ENCODE results near the gene TBC1D14. TPM values are rescaled to one million over a fixed set of nuclear protein-coding genes. Genes with fewer than 3 reads are reported as not detected.

The TBC1D14 gene
- total and polyA plus RNA-seq, 10 of the 15 experiments (the other 5 are each of a cell fraction or from before 2014, with no cell fraction given) = 0.87 to 39.3 (median 30.1) TPM

- POLR2A ChIA-PET = interaction anchor here (0.6 to 3.5 kb wide), 10 partner anchors 16 to 160 kb away, joined by 3 to 18 read pairs (median 4); partner anchors contain the start of gene GRPEL1
These were observed 1.1 kb upstream of the TBC1D14 start for GRCh38 chr4:6908432-6909112.

DNA sequence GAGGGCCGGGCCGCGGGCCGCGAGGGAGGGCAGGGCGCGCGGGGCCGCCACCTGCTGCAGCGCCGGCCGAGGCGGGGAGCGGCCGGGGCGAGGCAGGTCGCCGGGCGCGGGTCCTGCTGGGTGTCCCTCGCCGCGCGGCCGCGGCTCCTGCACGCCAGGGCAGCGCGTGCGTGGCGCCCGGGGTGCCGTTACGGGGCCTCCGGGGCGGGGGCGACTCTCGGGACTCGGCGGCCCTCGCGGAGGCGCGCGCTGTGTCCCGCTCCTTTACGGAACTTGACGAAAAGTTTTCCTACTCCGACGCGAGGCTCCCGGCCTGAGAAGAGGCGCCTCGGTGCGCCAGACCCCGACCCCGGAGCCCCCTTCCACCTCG is 329 bp downstream of the TBC1D14 start:
- peak overlapping the region; percentile 74 for H2AFZ ChIP-seq (ENCODE audit: control insufficient read depth, low read depth, low read length)
- ChIA-PET POLR2A (interaction anchor here (1.1 to 3.5 kb wide), 5 partner anchors 10 to 158 kb away, joined by 3 to 18 read pairs (median 5); partner anchors contain the start of gene GRPEL1), RAD21 (ENCODE audit: unreplicated experiment) (interaction anchor here (1.0 to 2.5 kb wide), 10 partner anchors 28 to 193 kb away, joined by 3 to 14 read pairs (median 4); partner anchors contain the start of genes BLOC1S4, GRPEL1 and TADA2B), CTCF (interaction anchor here (1.2 to 9.5 kb wide), 8 partner anchors 24 to 190 kb away, joined by 5 to 94 read pairs (median 8); partner anchors contain the start of gene GRPEL1), SMC1A (ENCODE audit: uncharacterized antibody, unreplicated experiment) (interaction anchor here (1.2 to 2.4 kb wide), 6 partner anchors 32 to 161 kb away, joined by 4 to 18 read pairs (median 6); partner anchors contain the start of gene TADA2B)
- FAIRE-seq = no peak
- peaks cover 11% of the 10 kb centered on the region for H3K79me2 ChIP-seq (ENCODE audit: control insufficient read depth, insufficient read depth, low read length)
- 0 out of 4 replicates have a peak, but pooled peaks cover 0 to 3% of the 10 kb centered on the region in 2 experiments for H3K27me3 ChIP-seq (replicated peaks in 1 of 2; ENCODE audit: control insufficient read depth in 2 of 2, insufficient read depth in 2 of 2, low read length in 1 of 2)
- intact Hi-C loops (cut with micrococcal nuclease; ENCODE audit: unreplicated experiment) = loop anchor here (5.0 kb wide), 3 partner anchors 62 to 137 kb away; no protein-coding TSS in a partner anchor
- H3K27ac ChIP-seq (ENCODE audit: control insufficient read depth, insufficient read depth) = peak overlapping the region; percentile 96
- H3K4me2 ChIP-seq (ENCODE audit: control insufficient read depth, insufficient read depth) = peak overlapping the region; percentile 99
- DNase-seq (ENCODE audit: low read depth, low spot score) = no peak
- BruUV-seq (replicated peaks) = no TSS peak
- peak overlapping the region; percentile 97 for H3K4me3 ChIP-seq
- H3K4me1 ChIP-seq (ENCODE audit: control insufficient read depth, insufficient read depth, low read length) = peaks cover 16% of the 10 kb centered on the region
- H3K9me3 ChIP-seq (replicated peaks; ENCODE audit: control insufficient read depth, insufficient read depth, low read length) = no peaks in the 10 kb centered on the region
- under 1% methylated on average over 41 of the region's 58 CpGs for WGBS (ENCODE audit: insufficient coverage, insufficient replicate concordance, low lambda C conversion rate, missing lambda C conversion rate)
- H3K36me3 ChIP-seq (ENCODE audit: control insufficient read depth in 2 of 2, insufficient read depth in 2 of 2, low read length in 1 of 2) = no peaks in the 10 kb centered on the region
- H4K20me1 ChIP-seq (ENCODE audit: control insufficient read depth, insufficient read depth) = no peaks in the 10 kb centered on the region
- ATAC-seq = peak; percentile 13
- in situ Hi-C loops (cut with MboI) = loop anchor here (5.0 kb wide), 1 partner anchor 162 kb away; no protein-coding TSS in a partner anchor
- H3K9ac ChIP-seq (ENCODE audit: control insufficient read depth, insufficient read depth, low read length) = peak overlapping the region; percentile 72
- TF ChIP-seq HDAC6 (IDR thresholded peaks at IDR 0.05; ENCODE audit: unreplicated experiment) = no peak
- TF ChIP-seq, protein P1, sequence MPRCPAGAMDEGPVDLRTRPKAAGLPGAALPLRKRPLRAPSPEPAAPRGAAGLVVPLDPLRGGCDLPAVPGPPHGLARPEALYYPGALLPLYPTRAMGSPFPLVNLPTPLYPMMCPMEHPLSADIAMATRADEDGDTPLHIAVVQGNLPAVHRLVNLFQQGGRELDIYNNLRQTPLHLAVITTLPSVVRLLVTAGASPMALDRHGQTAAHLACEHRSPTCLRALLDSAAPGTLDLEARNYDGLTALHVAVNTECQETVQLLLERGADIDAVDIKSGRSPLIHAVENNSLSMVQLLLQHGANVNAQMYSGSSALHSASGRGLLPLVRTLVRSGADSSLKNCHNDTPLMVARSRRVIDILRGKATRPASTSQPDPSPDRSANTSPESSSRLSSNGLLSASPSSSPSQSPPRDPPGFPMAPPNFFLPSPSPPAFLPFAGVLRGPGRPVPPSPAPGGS (IDR thresholded peaks at IDR 0.05; ENCODE audit: borderline replicate concordance, insufficient read depth, low read depth, low read length, poor library complexity, severe bottlenecking) = no peak
- peak; percentile 35; the same call in 1 of the 2 replicates for TF ChIP-seq BCLAF1 (IDR thresholded peaks at IDR 0.05)
- TF ChIP-seq SMARCA5 (IDR thresholded peaks at IDR 0.05) = peak; percentile 33; the same call in 1 of the 2 replicates
- peak; percentile 5; the same call in 1 of the 2 replicates for TF ChIP-seq BACH1 (IDR thresholded peaks at IDR 0.05; ENCODE audit: borderline replicate concordance)
- TF ChIP-seq STAT1 (conservative IDR thresholded peaks at IDR 0.05) = no peak
- peak in 1 of 2 experiments; percentile 9; a peak in 1 of 4 replicates for TF ChIP-seq BHLHE40 (IDR thresholded peaks at IDR 0.05; ENCODE audit: borderline replicate concordance in 1 of 2, low read depth in 2 of 2, low read length in 1 of 2)

More at GRCh38 chr4:6908432-6909112, 1.1 kb upstream of the TBC1D14 start:
- no peak for DNase-seq (ENCODE audit: low read depth, low spot score)
- 0 out of 4 replicates have a peak, but pooled peaks cover 0 to 3% of the 10 kb centered on the region in 2 experiments for H3K27me3 ChIP-seq (replicated peaks in 1 of 2; ENCODE audit: control insufficient read depth in 2 of 2, insufficient read depth in 2 of 2, low read length in 1 of 2)
- SMC1A ChIA-PET (ENCODE audit: uncharacterized antibody, unreplicated experiment) = interaction anchor here (0.7 to 2.4 kb wide), 13 partner anchors 29 to 233 kb away, joined by 3 to 18 read pairs (median 5); partner anchors contain the start of gene TADA2B
- no peak for FAIRE-seq
- H3K9ac ChIP-seq (ENCODE audit: control insufficient read depth, insufficient read depth, low read length) = peak overlapping the region; percentile 96
- peak overlapping the region; percentile 97 for H3K4me3 ChIP-seq
- peak overlapping the region; percentile 96 for H3K27ac ChIP-seq (ENCODE audit: control insufficient read depth, insufficient read depth)
- H2AFZ ChIP-seq (ENCODE audit: control insufficient read depth, low read depth, low read length) = peak overlapping the region; percentile 77
- RAD21 ChIA-PET (ENCODE audit: unreplicated experiment) = interaction anchor here (0.5 to 2.5 kb wide), 18 partner anchors 15 to 192 kb away, joined by 3 to 14 read pairs (median 4); partner anchors contain the start of genes BLOC1S4, GRPEL1 and TADA2B
- no peaks in the 10 kb centered on the region for H4K20me1 ChIP-seq (ENCODE audit: control insufficient read depth, insufficient read depth)
- in situ Hi-C loops (cut with MboI) (loop anchor here (5.0 kb wide), 1 partner anchor 164 kb away; no protein-coding TSS in a partner anchor), intact Hi-C loops (cut with micrococcal nuclease; ENCODE audit: unreplicated experiment) (loop anchor here (1.0 to 5.0 kb wide), 3 partner anchors 79 to 162 kb away; no protein-coding TSS in a partner anchor)
- BruUV-seq (replicated peaks) = no TSS peak
- ATAC-seq = no peak
- TF ChIP-seq PML (IDR thresholded peaks at IDR 0.05; ENCODE audit: low read length) (0 out of 2 replicates have a peak, but pooled peaks have one; percentile 6), TARDBP (IDR thresholded peaks at IDR 0.05; ENCODE audit: borderline replicate concordance) (no peak)
- no peaks in the 10 kb centered on the region for H3K9me3 ChIP-seq (replicated peaks; ENCODE audit: control insufficient read depth, insufficient read depth, low read length)
- 50% methylated on average over 15 of the region's 15 CpGs for WGBS (ENCODE audit: insufficient coverage, insufficient replicate concordance, low lambda C conversion rate, missing lambda C conversion rate)
- H3K36me3 ChIP-seq (ENCODE audit: control insufficient read depth in 2 of 2, insufficient read depth in 2 of 2, low read length in 1 of 2) = no peaks in the 10 kb centered on the region
- CTCF ChIA-PET = interaction anchor here (0.6 to 9.5 kb wide), 18 partner anchors 22 to 193 kb away, joined by 3 to 94 read pairs (median 6); partner anchors contain the start of genes GRPEL1 and TADA2B
- H3K4me2 ChIP-seq (ENCODE audit: control insufficient read depth, insufficient read depth) = peak overlapping the region; percentile 90
- peaks cover 11% of the 10 kb centered on the region for H3K79me2 ChIP-seq (ENCODE audit: control insufficient read depth, insufficient read depth, low read length)
- H3K4me1 ChIP-seq (ENCODE audit: control insufficient read depth, insufficient read depth, low read length) = peaks cover 21% of the 10 kb centered on the region
